ENCODE measurements around the gene C16orf92. TPM values are rescaled to one million over a fixed set of nuclear protein-coding genes. Genes with fewer than 3 reads are reported as not detected.

C16orf92 gene
- total and polyA plus RNA-seq, 2 of the 8 experiments (the other 6 are each of a cell fraction or from before 2014, with no cell fraction given) = not detected

GRCh38 chr16:30025574-30025973, 2.6 kb downstream of the C16orf92 start (continued):
- no peak for TF ChIP-seq CHD7 (IDR thresholded peaks at IDR 0.05; ENCODE audit: insufficient replicate concordance, low read length)
- no peak for TF ChIP-seq TAF7 (optimal IDR thresholded peaks at IDR 0.05; ENCODE audit: borderline replicate concordance, low read depth, low read length)
- no peak for TF ChIP-seq JUND (IDR thresholded peaks at IDR 0.05; ENCODE audit: low read length)
- TF ChIP-seq RXRA (IDR thresholded peaks at IDR 0.05; ENCODE audit: insufficient read depth, low read depth, low read length) = no peak
- TF ChIP-seq POLR2AphosphoS5 (IDR thresholded peaks at IDR 0.05; ENCODE audit: low read depth, low read length) = no peak
- no peak for TF ChIP-seq CBX8 (IDR thresholded peaks at IDR 0.05; ENCODE audit: borderline replicate concordance, low read depth, low read length)

All from H1 (cell line).